HCT116 (cell line): ENCODE data around the gene NAALADL2.

Source experiments
- CEBPB ChIP-seq: IDR thresholded peaks from 2 replicates; pipeline ENCODE4 v1.6.1; 2012; ENCODE audit warnings: low read depth
- EGR1 ChIP-seq: IDR thresholded peaks from 2 replicates; pipeline ENCODE4 v1.6.1; 2012; ENCODE audit warnings: low read depth
- EZH2 ChIP-seq: fragments of 200-600 bp; sonication (generic); IDR thresholded peaks from 2 replicates; pipeline ENCODE4 v1.6.1; 2017; ENCODE audit warnings: antibody characterized with exemption, mixed run types
- EZH2phosphoT487 ChIP-seq: fragments of 200-600 bp; IDR thresholded peaks from 2 replicates; pipeline ENCODE4 v1.6.1; 2018; ENCODE audit warnings: antibody characterized with exemption, borderline replicate concordance
- POLR2A ChIP-seq: IDR thresholded peaks from 2 replicates; pipeline ENCODE4 v1.7.0; 2011; ENCODE audit warnings: borderline replicate concordance; ENCODE audit not compliant: insufficient read depth, insufficient read length; ENCODE audit errors: extremely low read depth
- POLR2AphosphoS5 ChIP-seq: IDR thresholded peaks from 2 replicates; pipeline ENCODE4 v1.6.1; 2011; ENCODE audit warnings: mild to moderate bottlenecking, low read depth, low read length, moderate library complexity
- RAD21 ChIP-seq: IDR thresholded peaks from 2 replicates; pipeline ENCODE4 v1.6.1; 2012; ENCODE audit warnings: low read depth, mild to moderate bottlenecking
- REST ChIP-seq: IDR thresholded peaks from 2 replicates; pipeline ENCODE4 v1.6.1; 2012; ENCODE audit warnings: low read depth
- SRF ChIP-seq: IDR thresholded peaks from 2 replicates; pipeline ENCODE4 v1.6.1; 2012; ENCODE audit warnings: low read depth
- YY1 ChIP-seq: IDR thresholded peaks from 2 replicates; pipeline ENCODE4 v1.6.1; 2011; ENCODE audit warnings: low read length, low read depth, moderate library complexity, mild to moderate bottlenecking; ENCODE audit not compliant: insufficient replicate concordance; ENCODE audit errors: extremely low read depth
- ZFX ChIP-seq: fragments of 450-650 bp; IDR thresholded peaks from 2 replicates; pipeline ENCODE4 v1.6.1; 2017
- TF ChIP-seq, protein P1 (sequence below), 3 experiments: fragments of 200-600 bp in 1 of 3; sonication (generic) in 1 of 3; IDR thresholded peaks in 2 of 3; conservative IDR thresholded peaks in 1 of 3; 2 replicates each; pipeline ENCODE4 v1.5.1; 2012 to 2017; ENCODE audit warnings: low read depth in 2 of 3, low read length in 2 of 3, antibody characterized with exemption in 1 of 3, borderline replicate concordance in 1 of 3, control low read depth in 1 of 3, mild to moderate bottlenecking in 1 of 3, mixed read lengths in 1 of 3, mixed run types in 1 of 3, moderate library complexity in 1 of 3; ENCODE audit not compliant: insufficient read depth in 1 of 3
- TF ChIP-seq, protein P2 (sequence below): IDR thresholded peaks from 2 replicates; pipeline ENCODE4 v1.6.1; 2012

DNA sequence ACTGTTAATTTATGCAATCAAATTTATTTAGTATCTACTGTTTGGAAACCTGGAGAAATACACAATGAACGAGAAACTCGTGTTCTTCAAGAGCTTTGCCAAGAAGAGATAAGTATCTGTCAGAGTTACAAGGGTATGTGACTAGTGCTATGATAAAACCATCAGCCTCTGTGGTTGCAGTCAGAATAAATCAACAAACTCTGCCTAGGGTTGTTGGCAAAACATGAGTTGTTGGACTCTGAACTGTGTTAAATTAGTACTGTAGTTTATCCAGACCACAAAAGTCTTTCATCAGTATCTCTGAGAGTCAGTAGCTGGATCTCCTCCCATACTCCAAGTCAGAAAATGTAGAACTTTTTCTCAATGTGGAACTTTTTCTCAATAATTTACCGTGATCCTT lies 918.4 kb downstream of the NAALADL2 start:
- TF ChIP-seq YY1 (no peak), EZH2 (no peak), POLR2A (no peak), CEBPB (no peak), RAD21 (no peak), EZH2phosphoT487 (no peak), REST (no peak), POLR2AphosphoS5 (no peak), EGR1 (no peak), SRF (no peak), ZFX (no peak)
- TF ChIP-seq, protein P1, sequence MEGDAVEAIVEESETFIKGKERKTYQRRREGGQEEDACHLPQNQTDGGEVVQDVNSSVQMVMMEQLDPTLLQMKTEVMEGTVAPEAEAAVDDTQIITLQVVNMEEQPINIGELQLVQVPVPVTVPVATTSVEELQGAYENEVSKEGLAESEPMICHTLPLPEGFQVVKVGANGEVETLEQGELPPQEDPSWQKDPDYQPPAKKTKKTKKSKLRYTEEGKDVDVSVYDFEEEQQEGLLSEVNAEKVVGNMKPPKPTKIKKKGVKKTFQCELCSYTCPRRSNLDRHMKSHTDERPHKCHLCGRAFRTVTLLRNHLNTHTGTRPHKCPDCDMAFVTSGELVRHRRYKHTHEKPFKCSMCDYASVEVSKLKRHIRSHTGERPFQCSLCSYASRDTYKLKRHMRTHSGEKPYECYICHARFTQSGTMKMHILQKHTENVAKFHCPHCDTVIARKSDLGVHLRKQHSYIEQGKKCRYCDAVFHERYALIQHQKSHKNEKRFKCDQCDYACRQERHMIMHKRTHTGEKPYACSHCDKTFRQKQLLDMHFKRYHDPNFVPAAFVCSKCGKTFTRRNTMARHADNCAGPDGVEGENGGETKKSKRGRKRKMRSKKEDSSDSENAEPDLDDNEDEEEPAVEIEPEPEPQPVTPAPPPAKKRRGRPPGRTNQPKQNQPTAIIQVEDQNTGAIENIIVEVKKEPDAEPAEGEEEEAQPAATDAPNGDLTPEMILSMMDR (IDR thresholded peaks at IDR 0.05 in 2 of 3, conservative IDR thresholded peaks at IDR 0.05 in 1 of 3; ENCODE audit: borderline replicate concordance in 1 of 3, insufficient read depth in 1 of 3, low read depth in 2 of 3, low read length in 2 of 3) = no peak
- TF ChIP-seq, protein P2, sequence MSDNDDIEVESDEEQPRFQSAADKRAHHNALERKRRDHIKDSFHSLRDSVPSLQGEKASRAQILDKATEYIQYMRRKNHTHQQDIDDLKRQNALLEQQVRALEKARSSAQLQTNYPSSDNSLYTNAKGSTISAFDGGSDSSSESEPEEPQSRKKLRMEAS = no peak
